ENCODE results near the gene GABBR2. TPM values are rescaled to one million over a fixed set of nuclear protein-coding genes. Genes with fewer than 3 reads are reported as not detected.
"Not testable (repeated sequence)": the region's sequence is repeated elsewhere in the genome, so short reads cannot be mapped to it uniquely, and the experiment has no call there.

The GABBR2 gene
- total and polyA plus RNA-seq, 4 donors: 0.39 TPM; not detected in 3

- no peaks in the 10 kb centered on the region for H3K36me3 ChIP-seq (ENCODE audit: control insufficient read depth in 1 of 2, insufficient read depth in 2 of 2, low read length in 1 of 2)
- DNase-seq (no peak), ATAC-seq (ENCODE audit: low FRiP score) (no peak)
- no peak overlapping the region for H3K4me3 ChIP-seq (ENCODE audit: low read length in 2 of 2)
- no peaks in the 10 kb centered on the region for H3K4me1 ChIP-seq (ENCODE audit: control insufficient read depth in 1 of 2, insufficient read depth in 2 of 2, low read length in 2 of 2)
- H3K27ac ChIP-seq (ENCODE audit: low read depth in 1 of 2, low read length in 2 of 2): no peak overlapping the region
- no peaks in the 10 kb centered on the region for H3K9me3 ChIP-seq (ENCODE audit: control insufficient read depth, low read length)
- no peaks in the 10 kb centered on the region for H3K27me3 ChIP-seq (ENCODE audit: control insufficient read depth in 1 of 2, insufficient read depth in 2 of 2, low read length in 1 of 2)
- intact Hi-C loops (cut with DNase I): no loop called here
- WGBS, 2 donors: 87 to 88% methylated on average over 7 of the region's 7 CpGs
Observed at GRCh38 chr9:98516205-98516896, 192.4 kb downstream of the GABBR2 start.

DNA sequence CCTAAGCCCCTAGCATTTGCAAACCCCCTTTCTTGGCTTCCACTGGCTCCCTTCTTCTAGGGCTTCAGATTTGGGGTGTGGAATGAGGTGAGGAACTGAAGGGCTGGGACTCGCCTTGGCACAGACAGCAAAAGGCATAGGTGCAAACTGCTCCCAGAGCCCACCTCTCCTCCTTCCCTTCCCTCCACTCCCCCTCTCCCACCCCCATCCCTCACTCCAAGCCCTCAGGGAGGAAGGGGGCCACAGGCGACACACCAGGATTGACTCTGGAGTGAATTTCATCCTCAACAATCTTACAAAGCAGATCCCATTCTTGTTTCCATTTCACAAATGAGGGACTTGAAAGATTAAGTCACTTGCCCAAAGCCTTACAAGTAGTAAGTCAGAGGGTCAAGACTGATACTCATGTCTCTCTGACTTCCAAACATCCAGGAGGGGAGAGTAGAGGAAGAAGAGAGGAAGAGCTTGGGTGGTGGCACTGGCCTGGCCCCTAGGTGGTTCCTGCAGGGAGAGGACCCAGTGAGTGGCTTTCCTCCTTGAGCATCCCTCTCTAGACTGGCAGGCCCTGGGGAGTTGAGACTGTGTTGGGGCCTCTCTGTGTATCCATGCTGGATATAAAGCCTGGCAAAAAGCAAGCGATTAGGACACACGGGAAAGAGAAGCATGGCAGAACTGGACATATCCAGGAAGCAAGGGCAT lies 193.1 kb downstream of the GABBR2 start:
- Histone ChIP-seq H3K36me3 (ENCODE audit: control insufficient read depth in 1 of 2, insufficient read depth in 2 of 2, low read length in 1 of 2) (no peaks in the 10 kb centered on the region), H3K4me1 (ENCODE audit: control insufficient read depth in 1 of 2, insufficient read depth in 2 of 2, low read length in 2 of 2) (no peaks in the 10 kb centered on the region), H3K4me3 (ENCODE audit: low read length in 2 of 2) (no peak overlapping the region), H3K27ac (ENCODE audit: low read depth in 1 of 2, low read length in 2 of 2) (no peak overlapping the region), H3K9me3 (ENCODE audit: control insufficient read depth, low read length) (no peaks in the 10 kb centered on the region), H3K27me3 (ENCODE audit: control insufficient read depth in 1 of 2, insufficient read depth in 2 of 2, low read length in 1 of 2) (no peaks in the 10 kb centered on the region)
- ATAC-seq (ENCODE audit: low FRiP score) (no peak), DNase-seq (no peak)
- intact Hi-C loops (cut with DNase I): no loop called here
- WGBS, 2 donors: 78 to 85% methylated on average over 4 of the region's 4 CpGs

DNA sequence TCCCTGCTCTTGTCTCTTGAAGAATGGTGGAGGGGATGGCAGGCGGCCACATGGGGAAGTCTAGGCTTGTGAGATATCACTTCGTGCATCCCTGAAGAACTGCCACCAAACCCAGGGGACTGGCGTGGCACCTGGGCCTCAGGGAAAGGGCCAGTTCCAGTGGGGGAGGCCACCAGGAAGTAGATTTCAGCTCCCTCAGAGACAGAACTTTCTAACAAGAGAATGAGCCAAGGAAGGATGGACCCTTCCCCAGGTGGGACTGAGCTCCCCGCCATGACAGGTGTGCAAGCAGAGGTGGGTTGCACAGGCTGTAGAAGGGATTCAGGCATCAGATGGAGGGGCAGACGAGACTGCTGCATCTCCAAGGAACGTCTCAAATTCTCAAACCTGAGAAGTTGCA lies 193.9 kb downstream of the GABBR2 start:
- H3K4me3 ChIP-seq (ENCODE audit: low read length in 2 of 2): no peak overlapping the region
- no peaks in the 10 kb centered on the region for H3K36me3 ChIP-seq (ENCODE audit: control insufficient read depth in 1 of 2, insufficient read depth in 2 of 2, low read length in 1 of 2)
- intact Hi-C loops (cut with DNase I): no loop called here
- H3K27ac ChIP-seq (ENCODE audit: low read depth in 1 of 2, low read length in 2 of 2): no peak overlapping the region
- ATAC-seq (ENCODE audit: low FRiP score) (no peak), DNase-seq (no peak)
- H3K9me3 ChIP-seq (ENCODE audit: control insufficient read depth, low read length): no peaks in the 10 kb centered on the region
- H3K27me3 ChIP-seq (ENCODE audit: control insufficient read depth in 1 of 2, insufficient read depth in 2 of 2, low read length in 1 of 2): no peaks in the 10 kb centered on the region
- no peaks in the 10 kb centered on the region for H3K4me1 ChIP-seq (ENCODE audit: control insufficient read depth in 1 of 2, insufficient read depth in 2 of 2, low read length in 2 of 2)
- WGBS, 2 donors: 87 to 90% methylated on average over 6 of the region's 6 CpGs

DNA sequence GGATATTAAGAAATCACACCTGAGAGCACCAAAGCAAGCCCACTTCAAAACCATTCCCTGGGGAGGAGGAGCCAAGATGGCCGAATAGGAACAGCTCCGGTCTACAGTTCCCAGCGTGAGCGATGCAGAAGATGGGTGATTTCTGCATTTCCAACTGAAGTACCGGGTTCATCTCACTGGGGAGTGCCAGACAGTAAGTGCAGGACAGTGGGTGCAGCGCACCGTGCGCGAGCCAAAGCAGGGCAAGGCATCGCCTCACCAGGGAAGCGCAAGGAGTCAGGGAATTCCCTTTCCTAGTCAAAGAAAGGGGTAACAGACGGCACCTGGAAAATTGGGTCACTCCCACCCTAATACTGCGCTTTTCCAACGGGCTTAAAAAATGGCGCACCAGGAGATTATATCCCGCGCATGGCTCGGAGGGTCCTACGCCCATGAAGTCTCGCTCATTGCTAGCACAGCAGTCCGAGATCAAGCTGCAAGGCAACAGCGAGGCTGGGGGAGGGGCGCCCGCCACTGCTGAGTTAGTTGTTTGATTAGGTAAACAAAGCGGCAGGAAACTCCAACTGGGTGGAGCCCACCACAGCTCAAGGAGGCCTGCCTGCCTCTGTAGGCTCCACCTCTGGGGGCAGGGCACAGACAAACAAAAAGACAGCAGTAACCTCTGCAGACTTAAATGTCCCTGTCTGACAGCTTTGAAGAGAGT lies 200.4 kb downstream of the GABBR2 start:
- H3K4me3 ChIP-seq (ENCODE audit: low read length in 2 of 2); H3K4me1 ChIP-seq (ENCODE audit: control insufficient read depth in 1 of 2, insufficient read depth in 2 of 2, low read length in 2 of 2); ATAC-seq (ENCODE audit: low FRiP score); DNase-seq; H3K27ac ChIP-seq (ENCODE audit: low read depth in 1 of 2, low read length in 2 of 2); intact Hi-C loops (cut with DNase I); H3K36me3 ChIP-seq (ENCODE audit: control insufficient read depth in 1 of 2, insufficient read depth in 2 of 2, low read length in 1 of 2); H3K27me3 ChIP-seq (ENCODE audit: control insufficient read depth in 1 of 2, insufficient read depth in 2 of 2, low read length in 1 of 2); H3K9me3 ChIP-seq (ENCODE audit: control insufficient read depth, low read length): not testable (repeated sequence)
- 91 to 96% methylated on average over 25 of the region's 25 CpGs for WGBS, 2 donors

GRCh38 chr9:98506422-98507054 lies 202.2 kb downstream of the GABBR2 start:
- Histone ChIP-seq H3K27me3 (ENCODE audit: control insufficient read depth in 1 of 2, insufficient read depth in 2 of 2, low read length in 1 of 2) (no peaks in the 10 kb centered on the region), H3K36me3 (ENCODE audit: control insufficient read depth in 1 of 2, insufficient read depth in 2 of 2, low read length in 1 of 2) (no peaks in the 10 kb centered on the region), H3K4me1 (ENCODE audit: control insufficient read depth in 1 of 2, insufficient read depth in 2 of 2, low read length in 2 of 2) (no peaks in the 10 kb centered on the region), H3K4me3 (ENCODE audit: low read length in 2 of 2) (no peak overlapping the region), H3K9me3 (ENCODE audit: control insufficient read depth, low read length) (no peaks in the 10 kb centered on the region), H3K27ac (ENCODE audit: low read depth in 1 of 2, low read length in 2 of 2) (no peak overlapping the region)
- intact Hi-C loops (cut with DNase I): no loop called here
- WGBS, 2 donors: 93 to 95% methylated on average over 6 of the region's 6 CpGs
- no peak for ATAC-seq (ENCODE audit: low FRiP score)
- no peak for DNase-seq

DNA sequence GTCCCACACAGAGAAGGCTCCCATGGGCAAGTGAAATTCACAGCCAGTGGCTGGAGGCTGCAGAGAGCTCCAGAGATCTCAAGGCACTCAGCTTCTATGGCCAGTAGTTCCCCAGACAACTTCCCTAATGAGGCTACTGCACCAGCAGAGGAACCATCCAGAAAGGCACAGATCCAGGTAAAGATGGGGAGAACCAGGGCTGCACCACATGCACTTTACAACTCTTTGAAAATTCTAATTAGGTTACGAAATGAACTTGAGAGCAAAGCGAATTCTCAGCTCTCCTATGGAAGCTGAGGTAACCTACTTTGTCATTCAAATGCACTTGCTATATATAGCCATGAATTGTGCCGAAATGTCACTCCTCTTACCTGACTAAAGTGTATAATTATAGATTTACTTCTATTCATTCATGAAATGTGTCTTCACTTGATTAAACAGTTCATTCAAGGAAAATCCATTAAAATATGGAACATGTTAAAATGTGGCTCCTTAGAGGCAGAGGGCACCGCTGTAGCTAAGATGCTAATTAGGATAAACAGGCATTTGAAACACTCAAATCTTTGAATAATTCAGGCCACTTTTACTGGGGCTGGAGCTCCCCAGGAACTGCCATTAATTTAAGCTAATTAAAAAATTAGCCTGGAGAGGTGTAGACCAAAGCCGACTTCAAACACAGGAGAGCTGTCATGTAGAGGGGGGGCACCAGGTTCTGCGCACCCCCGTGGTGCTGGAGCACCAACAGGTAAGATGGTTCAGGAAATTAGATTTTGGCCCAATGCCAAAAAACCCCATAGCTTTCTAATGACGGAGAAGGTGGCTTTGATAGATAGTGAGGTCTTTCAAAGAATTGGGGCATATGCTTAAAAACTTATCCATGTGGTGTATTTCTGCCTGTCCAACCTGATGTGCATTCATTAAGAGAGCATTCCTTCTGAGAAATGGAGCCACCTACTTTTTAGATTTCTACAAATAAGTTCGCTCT lies 204.1 kb downstream of the GABBR2 start:
- intact Hi-C loops (cut with DNase I): no loop called here
- Histone ChIP-seq H3K9me3 (ENCODE audit: control insufficient read depth, low read length) (no peaks in the 10 kb centered on the region), H3K27me3 (ENCODE audit: control insufficient read depth in 1 of 2, insufficient read depth in 2 of 2, low read length in 1 of 2) (no peaks in the 10 kb centered on the region), H3K27ac (ENCODE audit: low read depth in 1 of 2, low read length in 2 of 2) (no peak overlapping the region), H3K36me3 (ENCODE audit: control insufficient read depth in 1 of 2, insufficient read depth in 2 of 2, low read length in 1 of 2) (no peaks in the 10 kb centered on the region), H3K4me3 (ENCODE audit: low read length in 2 of 2) (no peak overlapping the region), H3K4me1 (ENCODE audit: control insufficient read depth in 1 of 2, insufficient read depth in 2 of 2, low read length in 2 of 2) (no peaks in the 10 kb centered on the region)
- ATAC-seq (ENCODE audit: low FRiP score) (no peak), DNase-seq (no peak)
- 79 to 80% methylated on average over 9 of the region's 9 CpGs for WGBS, 2 donors

DNA sequence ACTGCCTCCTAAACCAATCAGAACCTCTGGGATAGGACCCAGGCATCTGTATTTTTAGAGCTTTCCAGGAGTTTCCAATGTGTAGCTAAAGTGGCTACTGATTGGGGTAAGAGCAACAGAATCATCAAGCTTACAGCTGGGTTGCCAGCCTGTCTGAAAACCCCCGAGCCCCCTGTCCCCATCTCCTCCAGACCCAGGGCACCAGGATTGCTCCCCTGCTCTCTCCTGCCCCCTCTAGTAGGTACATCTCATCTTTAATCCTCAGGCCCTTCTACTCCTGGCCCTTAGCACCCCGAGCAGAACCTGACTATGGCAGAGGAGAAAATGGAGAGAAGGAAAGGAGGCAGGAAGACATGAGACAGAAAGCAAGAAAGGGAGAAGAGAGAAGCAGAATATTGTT lies 204.9 kb downstream of the GABBR2 start:
- intact Hi-C loops (cut with DNase I): no loop called here

GRCh38 chr9:98502976-98503325 lies 205.8 kb downstream of the GABBR2 start:
- 67 to 69% methylated on average over 5 of the region's 5 CpGs for WGBS, 2 donors
- Histone ChIP-seq H3K4me3 (ENCODE audit: low read length in 2 of 2) (no peak overlapping the region), H3K36me3 (ENCODE audit: control insufficient read depth in 1 of 2, insufficient read depth in 2 of 2, low read length in 1 of 2) (no peaks in the 10 kb centered on the region), H3K27ac (ENCODE audit: low read depth in 1 of 2, low read length in 2 of 2) (no peak overlapping the region), H3K27me3 (ENCODE audit: control insufficient read depth in 1 of 2, insufficient read depth in 2 of 2, low read length in 1 of 2) (no peaks in the 10 kb centered on the region), H3K9me3 (ENCODE audit: control insufficient read depth, low read length) (no peaks in the 10 kb centered on the region), H3K4me1 (ENCODE audit: control insufficient read depth in 1 of 2, insufficient read depth in 2 of 2, low read length in 2 of 2) (no peaks in the 10 kb centered on the region)
- no peak for ATAC-seq (ENCODE audit: low FRiP score)
- intact Hi-C loops (cut with DNase I): no loop called here
- DNase-seq: no peak

More for the DNA sequence above, 204.9 kb downstream of the GABBR2 start:
- H3K9me3 ChIP-seq (ENCODE audit: control insufficient read depth, low read length): no peaks in the 10 kb centered on the region
- 81 to 93% methylated on average over 2 of the region's 2 CpGs for WGBS, 2 donors
- no peaks in the 10 kb centered on the region for H3K4me1 ChIP-seq (ENCODE audit: control insufficient read depth in 1 of 2, insufficient read depth in 2 of 2, low read length in 2 of 2)
- H3K27me3 ChIP-seq (ENCODE audit: control insufficient read depth in 1 of 2, insufficient read depth in 2 of 2, low read length in 1 of 2): no peaks in the 10 kb centered on the region
- no peaks in the 10 kb centered on the region for H3K36me3 ChIP-seq (ENCODE audit: control insufficient read depth in 1 of 2, insufficient read depth in 2 of 2, low read length in 1 of 2)
- no peak overlapping the region for H3K27ac ChIP-seq (ENCODE audit: low read depth in 1 of 2, low read length in 2 of 2)
- no peak overlapping the region for H3K4me3 ChIP-seq (ENCODE audit: low read length in 2 of 2)
- ATAC-seq (ENCODE audit: low FRiP score) (no peak), DNase-seq (no peak)
